HepG2 (cell line): ENCODE data around the gene TMEM79. TPM values are rescaled to one million over a fixed set of nuclear protein-coding genes. Genes with fewer than 3 reads are reported as not detected.

Experiments
- ATAC-seq: fragments of 200-7000 bp; cut with Tn5 transposase; 3 replicates; pipeline ENCODE4 v1.9.1; 2020; ENCODE audit warnings: mild to moderate bottlenecking, moderate library complexity
- BruUV-seq: library from RNA; stranded (reverse); fragments of 400-500 nt; replicated peaks from 2 replicates; lab custom pipeline; 2021; lab: Mats Ljungman, UMichigan
- CTCF ChIA-PET: fragments of 300-600 bp; formaldehyde crosslinking; extraction: SDS; loops from one replicate; lab custom pipeline; 2021; ENCODE audit warnings: low total read pairs, inconsistent platforms, low intra/inter-chr PET ratio; lab: Yijun Ruan, JAX
- POLR2A ChIA-PET: fragments of 350-600 bp; sonication (Branson Sonifier 250); formaldehyde crosslinking; loops from one replicate; lab custom pipeline; 2020; ENCODE audit warnings: antibody characterized with exemption, inconsistent platforms; lab: Yijun Ruan, JAX
- DNase-seq: peaks from one replicate; pipeline ENCODE4 v3.0.0-alpha.2; 2015; ENCODE audit warnings: low spot score
- FAIRE-seq: peaks from 3 replicates; lab custom pipeline; 2011; peaks lifted over from hg19 to GRCh38; lab: Jason Lieb, UNC
- H2AFZ ChIP-seq: one replicate; pipeline ENCODE4 v1.6.1; 2011; ENCODE audit warnings: low read length, inconsistent platforms
- H3K27ac ChIP-seq: fragments of 300-600 bp; 3 replicates; pipeline ENCODE4 v1.8.0; 2011; ENCODE audit warnings: mixed run types, mild to moderate bottlenecking, mixed read lengths, low read length, inconsistent platforms; ENCODE audit not compliant: insufficient read depth; ENCODE audit errors: extremely low read length
- H3K27me3 ChIP-seq, 2 experiments: fragments of 200-600 bp in 1 of 2; 2 replicates in 1 of 2; 3 replicates in 1 of 2; pipeline versions ENCODE4 v1.6.0 to v1.8.0; 2011; ENCODE audit warnings: low read length in 2 of 2, mild to moderate bottlenecking in 2 of 2, moderate library complexity in 2 of 2, inconsistent platforms in 1 of 2; ENCODE audit not compliant: insufficient read depth in 2 of 2, control insufficient read depth in 1 of 2
- H3K36me3 ChIP-seq, 2 experiments: fragments of 200-600 bp in 1 of 2; replicated peaks in 1 of 2; 2 replicates in 1 of 2; 3 replicates in 1 of 2; pipeline versions ENCODE4 v1.5.1 to v1.8.0; 2011; ENCODE audit warnings: low read length in 2 of 2, inconsistent platforms in 1 of 2; ENCODE audit not compliant: insufficient read depth in 2 of 2, control insufficient read depth in 1 of 2
- H3K4me1 ChIP-seq: 2 replicates; pipeline ENCODE4 v1.5.1; 2012; ENCODE audit warnings: low read length, inconsistent platforms; ENCODE audit not compliant: insufficient read depth
- H3K4me2 ChIP-seq: 2 replicates; pipeline ENCODE4 v1.6.0; 2011; ENCODE audit warnings: low read depth, low read length, inconsistent platforms
- H3K4me3 ChIP-seq, 3 experiments: fragments of 200-600 bp in 1 of 3; sonication (generic), shearing (Covaris generic) in 1 of 3; replicated peaks in 1 of 3; 2 replicates each; pipeline ENCODE4 v1.5.1; 2011 to 2016; ENCODE audit warnings: low read length in 3 of 3, inconsistent platforms in 2 of 3, low read depth in 2 of 3, mild to moderate bottlenecking in 2 of 3, control low read depth in 1 of 3, mixed read lengths in 1 of 3; ENCODE audit not compliant: insufficient read depth in 1 of 3
- H3K79me2 ChIP-seq: one replicate; pipeline ENCODE4 v1.6.1; 2011; ENCODE audit warnings: low read length, inconsistent platforms; ENCODE audit not compliant: insufficient read depth
- H3K9ac ChIP-seq: 2 replicates; pipeline ENCODE4 v1.6.0; 2011; ENCODE audit warnings: mild to moderate bottlenecking, low read depth, low read length, inconsistent platforms; ENCODE audit not compliant: insufficient read depth
- H3K9me3 ChIP-seq: 2 replicates; pipeline ENCODE4 v1.5.1; 2012; ENCODE audit warnings: mild to moderate bottlenecking, low read length
- H4K20me1 ChIP-seq: 2 replicates; pipeline ENCODE4 v1.6.0; 2011; ENCODE audit warnings: inconsistent platforms, mild to moderate bottlenecking, low read length, moderate library complexity; ENCODE audit not compliant: insufficient read depth
- AGO2 ChIP-seq: fragments of 200-400 bp; formaldehyde crosslinking; optimal IDR thresholded peaks from 2 replicates; pipeline ENCODE3; 2017; ENCODE audit warnings: mild to moderate bottlenecking, low read depth, low read length, moderate library complexity
- HNRNPK ChIP-seq: fragments of 200-400 bp; formaldehyde crosslinking; IDR thresholded peaks from 2 replicates; pipeline ENCODE4 v1.6.1; 2018; ENCODE audit warnings: low read length, low read depth, moderate library complexity, mild to moderate bottlenecking; ENCODE audit not compliant: poor library complexity, severe bottlenecking
- NFKBIZ ChIP-seq: IDR thresholded peaks from 2 replicates; pipeline ENCODE4 v1.6.1; 2018; ENCODE audit warnings: missing genetic modification reagents, missing compliant biosample characterization
- RBFOX2 ChIP-seq: fragments of 200-400 bp; formaldehyde crosslinking; IDR thresholded peaks from 2 replicates; pipeline ENCODE4 v1.6.1; 2017; ENCODE audit warnings: low read depth, mild to moderate bottlenecking, low read length
- SNAPC4 ChIP-seq: sonication (generic); formaldehyde crosslinking; IDR thresholded peaks from 2 replicates; pipeline ENCODE4 v1.4.0; 2020; ENCODE audit warnings: mild to moderate bottlenecking, missing genetic modification reagents
- TFDP1 ChIP-seq: IDR thresholded peaks from 2 replicates; pipeline ENCODE4 v1.6.1; 2016; ENCODE audit warnings: missing compliant biosample characterization, missing genetic modification reagents, borderline replicate concordance
- ZMYM4 ChIP-seq: sonication (generic); formaldehyde crosslinking; IDR thresholded peaks from 2 replicates; pipeline ENCODE4 v1.8.1; 2023; ENCODE audit warnings: mild to moderate bottlenecking, missing genetic modification reagents
- ZNF225 ChIP-seq: sonication (generic); formaldehyde crosslinking; IDR thresholded peaks from 2 replicates; pipeline ENCODE4 v1.4.0; 2020; ENCODE audit warnings: mild to moderate bottlenecking, missing genetic modification reagents
- ZNF282 ChIP-seq: fragments of 450-650 bp; IDR thresholded peaks from 2 replicates; pipeline ENCODE4 v1.6.1; 2018; ENCODE audit not compliant: partially characterized antibody
- ZNF556 ChIP-seq: sonication (generic); formaldehyde crosslinking; IDR thresholded peaks from 2 replicates; pipeline ENCODE4 v1.4.0; 2020; ENCODE audit warnings: mild to moderate bottlenecking, missing genetic modification reagents, borderline replicate concordance
- ZNF672 ChIP-seq: sonication (generic); formaldehyde crosslinking; IDR thresholded peaks from 2 replicates; pipeline ENCODE4 v1.8.1; 2022; ENCODE audit warnings: missing genetic modification reagents
- WGBS: methylation state at CpG from one replicate; pipeline ENCODE4 v1.1.6; 2017; ENCODE audit warnings: low lambda C conversion rate; 5-methylcytosine and 5-hydroxymethylcytosine counted together
- in situ Hi-C: cut with HindIII; loops from 2 replicates; pipeline ENCODE4 v1.10.0; 2017; ENCODE audit warnings: low pct_unique_long_range_greater_than_20kb; ENCODE audit not compliant: extremely low pct_ligation_motif_present
- intact Hi-C: fragments of 100-400 bp; cut with micrococcal nuclease; formaldehyde crosslinking; loops from one replicate; pipeline ENCODE4 v1.10.0; 2022; ENCODE audit not compliant: unreplicated experiment
- polyA plus RNA-seq, 8 experiments: library from polyadenylated mRNA; depleted of rRNA in 3 of 8; stranded (reverse) in 7 of 8; unstranded in 1 of 8; fragments of >200 nt; fragmentation: Illumina TruSeq in 4 of 8; extraction: Trizol in 4 of 8; gene quantifications; 2 replicates each; pipeline versions ENCODE4 v1.2.1 to v1.2.3, GENCODE V29; 2011 to 2016; ENCODE audit warnings: low read depth in 4 of 8, missing spikeins in 1 of 8, mixed read lengths in 1 of 8; ENCODE audit not compliant: insufficient read depth in 1 of 8
- total RNA-seq, 5 experiments: library from RNA; depleted of rRNA; stranded (reverse); fragments of >200 nt; fragmentation: Illumina TruSeq; extraction: Trizol; gene quantifications; 2 replicates each; pipeline ENCODE4 v1.2.3, GENCODE V29; 2016; ENCODE audit warnings: low read depth in 1 of 5

Gene TMEM79
- total and polyA plus RNA-seq, 2 of the 13 experiments (the other 11 are each of a cell fraction or from before 2014, with no cell fraction given): 1.2 to 1.9 TPM

DNA sequence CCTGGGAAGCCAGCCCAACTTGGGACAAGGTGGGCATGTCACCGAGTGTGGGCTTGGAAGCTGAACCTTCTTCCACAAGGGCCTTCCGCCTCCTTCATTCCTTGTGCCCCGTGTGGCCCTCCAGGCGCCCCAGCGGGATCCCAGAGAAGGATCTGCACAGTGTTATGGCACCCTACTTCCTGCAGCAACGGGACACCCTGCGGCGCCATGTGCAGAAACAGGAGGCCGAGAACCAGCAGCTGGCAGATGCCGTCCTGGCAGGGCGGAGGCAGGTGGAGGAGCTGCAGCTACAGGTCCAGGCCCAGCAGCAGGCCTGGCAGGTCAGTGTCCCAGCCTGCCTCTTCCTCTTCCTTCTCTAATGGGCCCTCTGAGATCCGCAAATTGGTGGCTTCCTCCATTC, 48.0 kb upstream of the TMEM79 start:
- no peaks in the 10 kb centered on the region for H3K9me3 ChIP-seq
- no peak overlapping the region for H2AFZ ChIP-seq
- H3K4me1 ChIP-seq: no peaks in the 10 kb centered on the region
- FAIRE-seq (no peak), DNase-seq (no peak), ATAC-seq (no peak)
- H3K36me3 ChIP-seq: peaks cover 21 to 53% of the 10 kb centered on the region in 2 experiments
- no peak overlapping the region for H3K4me3 ChIP-seq
- in situ Hi-C loops (no loop called here), intact Hi-C loops (no loop called here)
- no peaks in the 10 kb centered on the region for H4K20me1 ChIP-seq
- BruUV-seq: no TSS peak
- no peaks in the 10 kb centered on the region for H3K27me3 ChIP-seq
- ChIA-PET POLR2A (interaction anchor here (1.0 kb wide), 1 partner anchor 11 kb away, joined by 3 read pairs; no protein-coding TSS in a partner anchor), CTCF (no interaction called here)
- no peaks in the 10 kb centered on the region for H3K79me2 ChIP-seq
- H3K4me2 ChIP-seq: no peak overlapping the region
- H3K27ac ChIP-seq: no peak overlapping the region
- TF ChIP-seq AGO2 (peak; percentile 69), ZNF672 (CRISPR knock-in tag) (no peak)
- H3K9ac ChIP-seq: no peak overlapping the region
- 96% methylated on average over 4 of the region's 12 CpGs for WGBS

GRCh38 chr1:156238248-156238647, 45.9 kb upstream of the TMEM79 start:
- no TSS peak for BruUV-seq
- Histone ChIP-seq H3K79me2 (no peaks in the 10 kb centered on the region), H2AFZ (no peak overlapping the region), H3K36me3 (peaks cover 19 to 49% of the 10 kb centered on the region in 2 experiments), H3K4me3 (no peak overlapping the region), H3K27me3 (no peaks in the 10 kb centered on the region), H3K9me3 (no peaks in the 10 kb centered on the region), H3K27ac (no peak overlapping the region), H3K4me2 (no peak overlapping the region), H3K9ac (no peak overlapping the region), H3K4me1 (no peaks in the 10 kb centered on the region), H4K20me1 (no peaks in the 10 kb centered on the region)
- POLR2A ChIA-PET: interaction anchor here (1.2 kb wide), 1 partner anchor 26 kb away, joined by 4 read pairs; the partner anchor contains the start of gene PMF1
- WGBS: 96% methylated on average over 5 of the region's 5 CpGs
- FAIRE-seq: no peak
- no peak for ATAC-seq
- CTCF ChIA-PET: no interaction called here
- TF ChIP-seq HNRNPK (no peak), NFKBIZ (CRISPR knock-in tag) (no peak), ZNF556 (no peak), ZNF282 (no peak), RBFOX2 (no peak), ZNF225 (no peak), TFDP1 (CRISPR knock-in tag) (no peak), SNAPC4 (no peak), ZMYM4 (CRISPR knock-in tag) (no peak)
- no peak for DNase-seq
- in situ Hi-C loops: no loop called here
- intact Hi-C loops: no loop called here
